HG03439 (cell line): Measurements from ENCODE around the gene FOXK2.

ENCODE experiments used
- ATAC-seq: cut with Tn5 transposase; IDR thresholded peaks from one replicate; pipeline ENCODE4 v1.9.1; 2021; ENCODE audit warnings: mild to moderate bottlenecking, moderate library complexity; ENCODE audit not compliant: unreplicated experiment

FOXK2 gene

DNA sequence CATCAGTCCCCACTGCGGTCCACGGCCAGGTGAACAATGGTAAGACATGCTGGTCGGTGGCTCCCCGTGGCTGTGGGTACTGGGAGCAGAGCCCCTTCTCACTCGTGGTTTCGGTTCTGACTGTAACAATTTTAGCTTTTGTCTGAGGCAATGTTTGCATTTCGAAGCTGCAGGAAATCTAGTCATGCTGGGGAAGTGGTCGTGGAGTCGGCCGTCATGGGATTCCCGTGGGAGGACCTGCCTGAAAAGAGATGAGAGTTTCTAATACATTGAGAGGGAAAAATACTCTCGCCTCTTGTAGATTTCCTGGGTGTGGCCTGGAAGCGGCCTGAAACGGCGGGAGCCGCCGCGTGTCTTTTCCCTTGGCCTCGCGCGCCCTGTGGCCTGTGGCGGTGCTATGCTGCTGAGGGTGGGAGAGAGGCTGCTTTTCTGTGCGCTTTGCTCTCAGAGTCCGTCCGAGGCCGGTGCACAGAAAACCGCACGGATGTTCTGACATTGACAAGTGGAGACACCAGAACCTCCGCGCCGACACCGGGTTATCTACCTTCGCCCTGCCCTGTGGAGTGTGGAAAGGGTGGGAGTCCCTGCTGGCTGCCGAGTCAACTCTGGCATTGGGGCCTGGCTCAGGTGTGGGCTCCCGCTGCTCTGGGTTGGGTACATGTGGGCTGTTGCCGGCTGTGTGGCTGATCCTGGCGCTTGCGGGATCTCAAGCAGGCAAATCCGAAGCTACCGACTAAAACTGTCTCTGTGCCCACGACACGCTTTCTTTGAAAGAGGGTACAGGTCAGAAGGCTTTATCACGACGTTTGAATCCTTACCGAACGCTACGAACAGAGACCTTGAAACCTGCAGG is 67.9 kb downstream of the FOXK2 start:
- ATAC-seq: no peak

DNA sequence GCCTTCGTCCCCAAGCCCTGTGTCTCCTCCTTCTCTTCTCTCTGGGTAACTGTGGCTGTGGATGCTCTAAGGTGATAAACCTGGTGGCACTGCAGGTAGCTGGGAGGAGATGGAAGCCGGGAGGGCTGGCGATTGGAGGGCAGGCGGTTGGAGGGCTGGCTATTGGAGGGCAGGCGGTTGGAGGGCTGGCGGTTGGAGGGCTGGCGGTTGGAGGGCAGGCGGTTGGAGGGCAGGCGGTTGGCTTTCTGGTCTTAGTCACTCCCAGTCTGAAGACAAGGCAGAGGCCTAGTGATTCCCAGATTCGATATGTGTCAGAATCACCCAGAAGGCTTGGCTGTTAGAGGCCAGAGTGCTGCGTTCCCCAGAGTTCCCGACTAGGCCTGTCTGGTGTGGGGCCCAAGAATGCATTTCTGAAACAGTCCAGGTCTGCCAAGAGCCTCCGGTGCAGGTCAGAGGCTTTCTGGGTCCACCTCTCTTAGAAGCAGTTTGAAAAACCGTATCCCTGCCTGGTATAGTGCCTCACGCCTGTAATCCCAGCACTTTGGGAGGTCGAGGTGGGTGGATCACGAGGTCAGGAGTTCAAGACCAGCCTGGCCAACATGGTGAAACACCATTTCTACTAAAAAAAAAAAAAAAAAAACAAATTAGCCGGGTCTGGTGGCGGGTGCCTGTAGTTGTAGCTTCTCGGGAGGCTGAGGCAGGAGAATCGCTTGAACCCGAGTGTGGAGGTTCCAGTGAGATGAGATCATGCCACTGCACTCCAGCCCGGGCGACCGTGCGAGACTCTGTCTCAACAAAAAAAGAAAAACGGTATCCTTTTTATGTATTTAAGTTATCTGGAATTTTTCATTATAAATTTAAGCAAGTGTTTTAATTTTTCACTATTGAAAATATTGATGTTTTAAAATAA is 69.0 kb downstream of the FOXK2 start:
- ATAC-seq: no peak

DNA sequence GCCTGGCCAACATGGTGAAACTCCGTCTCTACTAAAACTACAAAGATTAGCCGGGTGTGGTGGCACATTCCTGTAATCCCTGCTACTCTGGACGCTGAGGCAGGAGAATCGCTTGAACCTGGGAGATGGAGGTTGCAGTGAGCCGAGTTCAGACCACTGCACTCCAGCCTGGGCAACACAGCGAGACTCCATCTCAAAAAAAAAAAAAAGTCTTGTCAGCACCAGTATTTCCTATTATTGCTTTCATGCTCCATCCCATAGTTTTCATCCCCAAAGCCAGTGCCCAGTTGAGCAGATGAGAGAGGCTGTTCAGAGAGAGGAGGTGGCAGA is 70.3 kb downstream of the FOXK2 start:
- ATAC-seq: no peak

DNA sequence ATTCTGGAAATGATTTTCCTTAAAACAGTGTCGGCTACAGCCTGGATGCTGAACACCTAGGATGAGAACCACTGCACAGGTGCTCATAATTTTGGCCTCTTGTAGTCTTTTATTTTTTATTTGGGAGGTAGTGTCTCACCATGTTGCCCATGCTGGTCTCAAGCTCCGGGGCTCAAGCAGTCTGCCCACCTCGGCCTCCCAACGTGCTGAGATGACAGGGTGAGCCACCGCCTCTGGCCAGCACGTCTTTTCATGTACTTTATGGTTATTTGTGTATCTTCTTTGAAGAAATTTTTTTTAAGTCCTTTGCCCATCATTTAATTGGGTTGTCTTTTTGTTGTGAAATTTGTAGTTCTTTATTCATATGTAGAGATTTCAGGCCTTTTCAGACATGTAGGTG is 70.7 kb downstream of the FOXK2 start:
- ATAC-seq: no peak

DNA sequence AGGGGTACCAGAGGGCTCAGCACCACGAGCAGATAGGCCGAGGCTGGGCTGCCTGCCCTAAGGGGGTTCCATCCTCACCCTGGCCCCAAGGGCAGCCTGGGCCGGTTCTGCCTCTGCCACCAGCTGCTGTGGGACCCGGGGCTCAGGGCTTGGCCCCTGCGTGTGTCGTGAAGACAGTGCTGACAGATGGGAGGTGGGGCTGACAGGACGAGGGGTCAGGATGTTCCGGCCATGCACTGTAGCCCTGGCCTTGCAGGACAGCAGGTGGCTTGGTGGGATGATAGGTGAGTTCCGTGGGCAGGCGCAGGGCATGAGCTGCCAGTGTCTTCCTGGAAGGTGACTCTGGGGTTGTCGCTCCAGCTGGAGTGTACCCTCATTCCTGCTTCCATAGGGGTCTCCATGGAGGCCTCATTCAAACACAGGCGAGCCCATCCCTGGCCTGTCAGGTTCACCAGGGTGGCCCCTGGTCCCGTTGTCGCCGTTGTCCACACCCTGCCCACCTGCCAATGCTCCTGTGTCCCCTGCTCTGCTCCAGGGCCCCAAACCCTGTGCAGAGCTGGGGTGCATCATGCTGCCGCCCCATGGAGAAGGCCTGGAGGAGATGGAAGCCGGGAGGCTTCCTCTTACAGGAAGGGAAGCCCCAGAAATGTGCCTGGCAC is 71.5 kb downstream of the FOXK2 start:
- no peak for ATAC-seq

DNA sequence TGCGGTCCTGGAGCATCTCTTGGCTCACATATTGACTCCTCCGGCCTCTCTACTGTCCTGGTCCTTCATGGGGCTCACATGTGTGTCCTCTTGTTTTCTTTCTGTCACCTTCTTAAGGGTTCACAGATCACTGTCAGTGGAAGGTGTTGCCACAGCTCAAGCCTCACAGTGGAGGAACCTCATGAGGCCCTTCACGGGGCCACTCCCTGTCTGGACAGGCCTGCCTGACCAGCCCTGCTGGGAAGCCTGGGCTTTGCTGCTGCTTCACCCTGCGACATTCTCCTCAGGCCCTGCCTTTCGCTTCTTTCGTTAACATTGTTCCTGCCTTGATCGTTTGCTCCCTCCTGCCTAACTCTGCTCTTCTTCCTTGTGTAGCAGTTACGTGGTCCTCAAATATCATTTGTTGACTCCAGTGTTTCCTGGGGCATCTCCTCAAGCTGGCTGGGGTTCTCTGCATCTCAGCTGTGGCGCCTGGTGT is 72.8 kb downstream of the FOXK2 start:
- ATAC-seq: no peak

GRCh38 chr17:82592767-82593589 is 73.4 kb downstream of the FOXK2 start:
- no peak for ATAC-seq

DNA sequence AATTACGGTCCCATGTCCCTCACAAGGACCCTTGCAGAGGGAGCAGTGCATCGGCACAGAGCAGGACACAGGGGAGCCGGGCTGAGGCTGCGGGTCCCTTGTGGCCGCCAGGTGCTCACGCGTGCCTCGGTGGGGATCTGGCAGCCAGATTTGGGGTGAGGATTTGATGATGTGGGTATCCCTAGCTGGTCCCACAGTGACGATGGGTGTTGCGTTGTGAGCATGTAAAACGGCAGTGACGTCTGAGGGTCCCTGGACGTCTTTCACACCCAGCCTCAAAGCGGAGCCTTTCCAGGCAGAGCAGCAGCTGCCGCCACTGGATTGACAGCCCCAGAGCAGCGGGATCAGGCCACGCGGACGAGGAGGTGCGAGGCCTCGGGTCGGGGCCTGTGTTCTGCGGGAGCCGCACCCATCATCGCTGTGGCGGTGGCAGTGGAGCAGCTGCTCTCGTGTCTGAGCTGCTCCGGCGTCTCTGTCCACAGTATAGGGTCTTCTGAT is 74.1 kb downstream of the FOXK2 start:
- ATAC-seq: no peak

GRCh38 chr17:82594571-82594970 is 75.0 kb downstream of the FOXK2 start:
- ATAC-seq: no peak

DNA sequence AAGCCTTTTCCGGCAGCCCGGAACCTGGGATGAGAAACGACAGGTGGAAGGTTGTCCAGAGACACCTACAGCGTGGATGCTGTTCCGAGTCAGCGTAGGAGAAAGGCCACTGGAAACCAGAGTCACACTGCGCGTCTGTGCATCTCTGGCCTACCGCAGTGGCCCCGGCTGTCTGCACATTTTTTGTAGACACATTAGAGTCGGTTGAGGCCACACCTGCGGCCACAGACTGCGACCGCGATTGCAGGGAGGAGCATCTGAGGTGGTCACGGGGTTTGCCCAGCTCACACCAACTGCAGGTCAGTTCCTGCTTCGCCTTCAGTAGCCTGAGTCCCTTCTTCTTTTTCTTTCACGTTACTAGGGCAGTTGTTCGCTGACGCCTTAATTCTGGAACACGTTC is 76.4 kb downstream of the FOXK2 start:
- no peak for ATAC-seq

DNA sequence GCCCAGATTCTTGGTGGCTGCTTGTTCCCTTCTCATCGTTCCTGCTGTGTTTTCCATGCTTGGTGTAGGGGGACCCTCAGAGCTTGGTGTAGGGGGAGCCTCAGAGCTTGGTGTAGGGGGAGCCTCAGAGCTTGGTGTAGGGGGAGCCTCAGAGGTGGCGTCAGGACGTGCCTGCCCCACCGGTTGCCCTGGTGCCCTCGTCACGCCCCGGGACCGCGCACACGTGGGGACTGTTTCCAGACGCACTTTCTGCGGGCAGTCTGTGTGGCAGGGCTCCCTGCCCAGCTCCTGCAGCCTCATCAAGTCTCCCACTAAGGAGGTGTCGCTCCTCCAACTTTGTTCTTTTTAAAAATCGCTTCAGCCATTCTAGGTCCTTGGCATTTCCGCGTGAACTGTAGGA is 76.8 kb downstream of the FOXK2 start:
- no peak for ATAC-seq

- ATAC-seq: no peak
Observed at GRCh38 chr17:82596837-82597672, 77.5 kb downstream of the FOXK2 start.

GRCh38 chr17:82598256-82599119 is 79.0 kb downstream of the FOXK2 start:
- ATAC-seq: no peak

DNA sequence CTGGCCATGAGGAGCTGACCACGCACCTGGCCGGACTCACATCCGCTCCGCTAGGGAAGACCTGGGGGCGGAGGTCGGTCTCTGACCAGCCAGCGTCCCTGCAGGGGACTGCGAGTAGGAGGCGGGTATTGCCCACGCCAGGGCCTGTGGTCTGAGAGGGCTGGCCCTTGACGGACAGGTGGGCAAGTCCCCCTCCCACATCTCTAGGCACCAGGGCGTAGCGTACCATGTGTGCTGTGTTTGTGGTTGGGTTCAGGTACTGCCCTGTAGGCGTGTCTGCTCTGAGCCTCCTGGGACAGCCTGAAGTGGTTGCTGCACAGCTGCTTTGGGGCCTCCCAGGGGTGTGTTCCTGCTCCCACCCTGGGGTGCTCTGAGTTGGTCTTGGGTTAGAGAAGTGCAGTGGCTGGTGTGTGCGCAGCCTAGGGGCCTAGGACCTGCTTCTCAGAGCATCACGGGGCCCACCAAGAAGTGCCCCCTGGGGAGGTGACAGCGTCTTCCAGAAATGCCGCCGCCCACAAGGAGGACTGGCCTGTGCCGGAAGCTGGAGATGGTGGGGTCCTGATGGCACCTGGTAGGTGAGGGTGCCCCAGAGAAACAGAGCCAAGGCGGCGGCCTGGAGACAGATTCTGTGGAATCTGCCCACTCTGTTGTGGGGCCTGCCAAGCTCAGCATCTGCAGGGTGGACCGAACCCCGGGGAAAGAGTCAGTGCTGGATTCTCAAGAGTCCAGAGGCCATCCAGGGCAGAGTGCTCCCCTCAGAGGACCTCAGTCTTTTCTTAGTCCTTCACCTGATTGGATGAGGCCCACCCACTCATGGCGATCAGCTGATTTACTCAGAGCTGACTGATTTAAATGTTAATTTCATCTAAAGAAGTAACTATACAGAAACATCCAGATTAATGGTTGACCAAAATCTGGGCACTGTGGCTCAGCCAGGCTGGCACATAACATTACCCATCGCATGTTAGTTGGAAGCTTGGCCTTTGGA is 80.4 kb downstream of the FOXK2 start:
- ATAC-seq: no peak

DNA sequence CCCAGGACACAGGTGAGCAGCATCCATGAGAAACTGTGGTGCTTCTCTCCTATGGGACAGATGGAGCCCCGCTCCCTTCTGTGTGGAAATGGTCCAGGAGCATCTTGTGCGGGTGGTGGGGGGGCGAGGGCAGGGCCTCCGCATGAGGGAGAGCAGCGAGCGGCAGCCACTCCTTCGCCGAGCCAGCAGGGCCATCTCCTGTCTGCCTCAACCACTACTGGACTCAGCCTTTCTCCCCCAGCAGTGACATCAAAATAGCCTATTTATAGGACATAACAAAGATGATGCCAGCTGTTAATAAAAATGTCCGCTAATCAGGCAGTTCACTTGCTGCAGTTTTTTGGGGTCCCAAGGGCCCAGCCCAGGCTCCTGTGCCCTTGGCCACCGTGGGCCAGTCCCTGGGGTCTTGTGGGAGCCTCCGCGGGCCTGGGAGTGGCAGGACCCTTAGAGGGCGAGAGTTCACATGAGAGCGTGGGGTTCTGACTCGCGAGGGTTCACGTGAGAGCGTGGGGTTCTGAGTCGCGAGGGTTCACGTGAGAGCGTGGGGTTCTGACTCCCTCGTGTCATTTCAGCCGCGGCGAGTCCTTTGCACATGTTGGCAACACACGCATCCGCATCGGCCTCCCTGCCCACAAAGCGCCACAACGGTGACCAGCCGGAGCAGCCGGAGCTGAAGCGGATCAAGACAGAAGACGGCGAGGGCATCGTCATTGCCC is 81.4 kb downstream of the FOXK2 start:
- ATAC-seq: no peak

GRCh38 chr17:82601447-82602000 is 82.0 kb downstream of the FOXK2 start:
- ATAC-seq: no peak
